GM13977 (cell line): ENCODE data around the gene BRAT1.

Source experiments
- DNase-seq: peaks from one replicate; pipeline ENCODE4 v3.0.0; 2012; ENCODE audit warnings: low spot score
- CTCF ChIP-seq: IDR thresholded peaks from 2 replicates; pipeline ENCODE4 v1.5.1; 2012; ENCODE audit warnings: mild to moderate bottlenecking, control low read depth; ENCODE audit not compliant: insufficient read depth; ENCODE audit errors: extremely low read depth, missing control alignments
- in situ Hi-C: fragments of 300-500 bp; cut with MboI; formaldehyde crosslinking; loops from one replicate; pipeline ENCODE4 v1.12.0; 2022; ENCODE audit warnings: low sequenced_read_pairs, low pct_unique_long_range_greater_than_20kb, mixed read lengths, inconsistent platforms; ENCODE audit not compliant: unreplicated experiment

The BRAT1 gene

GRCh38 chr7:2488681-2489080 lies 66.6 kb downstream of the BRAT1 start:
- in situ Hi-C loops: no loop called here
- no peak for TF ChIP-seq CTCF
- no peak for DNase-seq

GRCh38 chr7:2488272-2488645 lies 67.1 kb downstream of the BRAT1 start:
- TF ChIP-seq CTCF: no peak
- in situ Hi-C loops: no loop called here
- DNase-seq: no peak
